ENCODE measurements around the gene NEK2. TPM values are rescaled to one million over a fixed set of nuclear protein-coding genes. Genes with fewer than 3 reads are reported as not detected.

The NEK2 gene
- polyA plus RNA-seq, 1 experiment, result 8.8 TPM

- ChIA-PET POLR2A (no interaction called here), CTCF (interaction anchor here (1.2 to 10.8 kb wide), 3 partner anchors 20 to 356 kb away, joined by 3 to 304 read pairs (median 5); partner anchors contain the start of genes DTL and INTS7)
- peaks cover 3% of the 10 kb centered on the region; the same call in 1 of the 2 replicates for H3K9me3 ChIP-seq (ENCODE audit: control insufficient read depth, insufficient read depth, low read length)
- no peak overlapping the region for H3K27ac ChIP-seq (ENCODE audit: low read depth, low read length)
- H3K4me3 ChIP-seq (ENCODE audit: low read depth, low read length), result no peak overlapping the region
- no peaks in the 10 kb centered on the region for H3K27me3 ChIP-seq (ENCODE audit: control insufficient read depth, insufficient read depth, low read length)
- TF ChIP-seq, protein P1, sequence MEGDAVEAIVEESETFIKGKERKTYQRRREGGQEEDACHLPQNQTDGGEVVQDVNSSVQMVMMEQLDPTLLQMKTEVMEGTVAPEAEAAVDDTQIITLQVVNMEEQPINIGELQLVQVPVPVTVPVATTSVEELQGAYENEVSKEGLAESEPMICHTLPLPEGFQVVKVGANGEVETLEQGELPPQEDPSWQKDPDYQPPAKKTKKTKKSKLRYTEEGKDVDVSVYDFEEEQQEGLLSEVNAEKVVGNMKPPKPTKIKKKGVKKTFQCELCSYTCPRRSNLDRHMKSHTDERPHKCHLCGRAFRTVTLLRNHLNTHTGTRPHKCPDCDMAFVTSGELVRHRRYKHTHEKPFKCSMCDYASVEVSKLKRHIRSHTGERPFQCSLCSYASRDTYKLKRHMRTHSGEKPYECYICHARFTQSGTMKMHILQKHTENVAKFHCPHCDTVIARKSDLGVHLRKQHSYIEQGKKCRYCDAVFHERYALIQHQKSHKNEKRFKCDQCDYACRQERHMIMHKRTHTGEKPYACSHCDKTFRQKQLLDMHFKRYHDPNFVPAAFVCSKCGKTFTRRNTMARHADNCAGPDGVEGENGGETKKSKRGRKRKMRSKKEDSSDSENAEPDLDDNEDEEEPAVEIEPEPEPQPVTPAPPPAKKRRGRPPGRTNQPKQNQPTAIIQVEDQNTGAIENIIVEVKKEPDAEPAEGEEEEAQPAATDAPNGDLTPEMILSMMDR (IDR thresholded peaks at IDR 0.05; ENCODE audit: low read depth, low read length), result no peak
- no peak for DNase-seq (ENCODE audit: low read depth, low spot score)
Measured at GRCh38 chr1:211677659-211678058, 2.2 kb upstream of the NEK2 start.

- no peaks in the 10 kb centered on the region for H3K27me3 ChIP-seq (ENCODE audit: control insufficient read depth, insufficient read depth, low read length)
- TF ChIP-seq, protein P1 (IDR thresholded peaks at IDR 0.05; ENCODE audit: low read depth, low read length), result no peak
- ChIA-PET POLR2A (no interaction called here), CTCF (interaction anchor here (1.2 to 10.8 kb wide), 4 partner anchors 21 to 779 kb away, joined by 3 to 304 read pairs (median 5); partner anchors contain the start of genes DTL and INTS7)
- no peak overlapping the region for H3K4me3 ChIP-seq (ENCODE audit: low read depth, low read length)
- no peak overlapping the region for H3K27ac ChIP-seq (ENCODE audit: low read depth, low read length)
- no peak for DNase-seq (ENCODE audit: low read depth, low spot score)
- H3K9me3 ChIP-seq (ENCODE audit: control insufficient read depth, insufficient read depth, low read length), result peaks cover 3% of the 10 kb centered on the region; the same call in 1 of the 2 replicates
Measured at GRCh38 chr1:211676761-211677160, 1.3 kb upstream of the NEK2 start.

DNA sequence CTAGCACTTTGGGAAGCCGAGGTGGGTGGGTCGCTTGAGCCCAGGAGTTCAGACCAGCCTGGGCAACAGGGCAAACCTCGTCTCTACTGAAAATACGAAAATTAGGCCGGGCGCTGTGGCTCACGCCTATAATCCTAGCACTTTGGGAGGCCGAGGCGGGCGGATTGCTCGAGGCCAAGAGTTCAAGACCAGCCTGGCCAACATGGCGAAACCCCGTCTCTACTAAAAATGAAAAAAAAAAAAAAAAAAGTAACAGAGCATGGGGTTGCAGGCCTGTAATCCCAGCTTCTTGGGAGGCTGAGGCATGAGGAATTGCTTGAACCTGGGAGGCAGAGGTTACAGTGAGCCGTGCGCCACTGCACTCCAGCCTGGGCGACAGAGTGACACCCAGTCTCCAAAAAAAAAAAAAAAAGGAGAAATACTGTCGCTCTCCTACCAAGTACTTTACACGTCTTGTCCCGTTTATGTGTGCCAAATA is 724 bp upstream of the NEK2 start:
- POLR2A ChIA-PET, result no interaction called here
- H3K4me3 ChIP-seq (ENCODE audit: low read depth, low read length), result peak overlapping the region; percentile 82
- TF ChIP-seq, protein P1 (IDR thresholded peaks at IDR 0.05; ENCODE audit: low read depth, low read length), result no peak
- CTCF ChIA-PET, result interaction anchor here (1.4 to 10.8 kb wide), 3 partner anchors 22 to 780 kb away, joined by 5 to 304 read pairs (median 5); partner anchors contain the start of genes DTL and INTS7
- H3K27ac ChIP-seq (ENCODE audit: low read depth, low read length), result no peak overlapping the region
- H3K27me3 ChIP-seq (ENCODE audit: control insufficient read depth, insufficient read depth, low read length), result no peaks in the 10 kb centered on the region
- DNase-seq (ENCODE audit: low read depth, low spot score), result no peak
- peaks cover 3% of the 10 kb centered on the region; the same call in 1 of the 2 replicates for H3K9me3 ChIP-seq (ENCODE audit: control insufficient read depth, insufficient read depth, low read length)

- POLR2A ChIA-PET, result no interaction called here
- TF ChIP-seq, protein P1 (IDR thresholded peaks at IDR 0.05; ENCODE audit: low read depth, low read length), result no peak
- no peak for DNase-seq (ENCODE audit: low read depth, low spot score)
- Histone ChIP-seq H3K27me3 (ENCODE audit: control insufficient read depth, insufficient read depth, low read length) (no peaks in the 10 kb centered on the region), H3K9me3 (ENCODE audit: control insufficient read depth, insufficient read depth, low read length) (no peaks in the 10 kb centered on the region), H3K4me3 (ENCODE audit: low read depth, low read length) (no peak overlapping the region), H3K27ac (ENCODE audit: low read depth, low read length) (no peak overlapping the region)
- CTCF ChIA-PET, result interaction anchor here (1.4 kb wide), 1 partner anchor 13 kb away, joined by 3 read pairs; no protein-coding TSS in a partner anchor
Measured at GRCh38 chr1:211667065-211667617, 8.3 kb downstream of the NEK2 start.

- TF ChIP-seq, protein P1 (IDR thresholded peaks at IDR 0.05; ENCODE audit: low read depth, low read length), result no peak
- H3K9me3 ChIP-seq (ENCODE audit: control insufficient read depth, insufficient read depth, low read length), result no peaks in the 10 kb centered on the region
- no peaks in the 10 kb centered on the region for H3K27me3 ChIP-seq (ENCODE audit: control insufficient read depth, insufficient read depth, low read length)
- H3K4me3 ChIP-seq (ENCODE audit: low read depth, low read length), result no peak overlapping the region
- CTCF ChIA-PET, result interaction anchor here (3.1 kb wide), 1 partner anchor 146 kb away, joined by 11 read pairs; no protein-coding TSS in a partner anchor
- no peak for DNase-seq (ENCODE audit: low read depth, low spot score)
- no peak overlapping the region for H3K27ac ChIP-seq (ENCODE audit: low read depth, low read length)
- POLR2A ChIA-PET, result no interaction called here
Measured at GRCh38 chr1:211660718-211661222, 14.7 kb downstream of the NEK2 start.

Measured in AG04450 (cell line).